Measurements from ENCODE around the gene LEFTY1. TPM values are rescaled to one million over a fixed set of nuclear protein-coding genes. Genes with fewer than 3 reads are reported as not detected.

The LEFTY1 gene, protein sequence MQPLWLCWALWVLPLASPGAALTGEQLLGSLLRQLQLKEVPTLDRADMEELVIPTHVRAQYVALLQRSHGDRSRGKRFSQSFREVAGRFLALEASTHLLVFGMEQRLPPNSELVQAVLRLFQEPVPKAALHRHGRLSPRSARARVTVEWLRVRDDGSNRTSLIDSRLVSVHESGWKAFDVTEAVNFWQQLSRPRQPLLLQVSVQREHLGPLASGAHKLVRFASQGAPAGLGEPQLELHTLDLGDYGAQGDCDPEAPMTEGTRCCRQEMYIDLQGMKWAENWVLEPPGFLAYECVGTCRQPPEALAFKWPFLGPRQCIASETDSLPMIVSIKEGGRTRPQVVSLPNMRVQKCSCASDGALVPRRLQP
- polyA plus RNA-seq, result 2.7 and 4.1 TPM in 2 replicates
- polyA minus RNA-seq, result 1.2 TPM in 2 replicates

DNA sequence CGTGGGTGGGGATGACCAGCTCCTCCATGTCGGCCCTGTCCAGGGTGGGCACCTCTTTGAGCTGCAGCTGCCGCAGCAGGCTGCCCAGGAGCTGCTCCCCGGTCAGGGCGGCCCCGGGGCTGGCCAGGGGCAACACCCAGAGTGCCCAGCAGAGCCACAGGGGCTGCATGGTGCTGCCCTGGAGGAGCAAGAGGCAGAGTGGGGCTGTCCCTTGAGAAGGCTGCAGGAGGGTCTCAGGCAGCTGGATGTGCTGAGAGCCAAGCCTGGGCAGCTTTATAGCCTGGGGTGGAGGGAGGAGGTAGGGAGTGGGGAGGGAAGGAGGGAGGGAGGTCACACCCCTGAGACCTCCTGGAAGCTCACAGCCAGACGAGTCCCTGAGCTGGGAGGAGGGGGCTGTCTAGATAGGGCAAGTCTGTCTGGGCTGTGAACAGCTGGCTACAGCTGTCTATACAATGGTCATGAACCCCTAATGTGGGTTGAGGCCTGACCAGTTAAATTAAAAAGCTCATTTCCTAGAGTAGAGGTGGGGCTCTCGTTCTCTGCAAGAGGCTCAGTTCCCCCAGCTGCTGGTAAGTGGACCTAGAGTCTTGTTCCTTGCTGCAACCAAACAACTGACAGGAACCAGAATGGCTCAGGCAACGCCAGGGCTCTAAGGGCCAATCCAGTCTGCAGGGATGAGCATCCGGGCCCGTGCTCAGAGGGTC lies at the start of gene LEFTY1:
LEFTY1 (minus strand) TSS at position 249 of the 704 bp plus-strand sequence; CDS start at position 169, 80 bp downstream.
- no peak within 1 kb of the TSS for H3K4me2 ChIP-seq (ENCODE audit: low read length)
- peaks cover under 1% of the 10 kb centered on the region for H3K27me3 ChIP-seq (ENCODE audit: insufficient read depth, low read depth, low read length)
- TF ChIP-seq TAF1 (IDR thresholded peaks at IDR 0.05; ENCODE audit: low read depth), result no peak
- TF ChIP-seq MXI1 (conservative IDR thresholded peaks at IDR 0.05; ENCODE audit: poor library complexity, severe bottlenecking), result no peak
- TF ChIP-seq RAD21 (conservative IDR thresholded peaks at IDR 0.05), result no peak
- no peak for TF ChIP-seq SMC3 (conservative IDR thresholded peaks at IDR 0.05; ENCODE audit: poor library complexity)
- TF ChIP-seq, protein P1, sequence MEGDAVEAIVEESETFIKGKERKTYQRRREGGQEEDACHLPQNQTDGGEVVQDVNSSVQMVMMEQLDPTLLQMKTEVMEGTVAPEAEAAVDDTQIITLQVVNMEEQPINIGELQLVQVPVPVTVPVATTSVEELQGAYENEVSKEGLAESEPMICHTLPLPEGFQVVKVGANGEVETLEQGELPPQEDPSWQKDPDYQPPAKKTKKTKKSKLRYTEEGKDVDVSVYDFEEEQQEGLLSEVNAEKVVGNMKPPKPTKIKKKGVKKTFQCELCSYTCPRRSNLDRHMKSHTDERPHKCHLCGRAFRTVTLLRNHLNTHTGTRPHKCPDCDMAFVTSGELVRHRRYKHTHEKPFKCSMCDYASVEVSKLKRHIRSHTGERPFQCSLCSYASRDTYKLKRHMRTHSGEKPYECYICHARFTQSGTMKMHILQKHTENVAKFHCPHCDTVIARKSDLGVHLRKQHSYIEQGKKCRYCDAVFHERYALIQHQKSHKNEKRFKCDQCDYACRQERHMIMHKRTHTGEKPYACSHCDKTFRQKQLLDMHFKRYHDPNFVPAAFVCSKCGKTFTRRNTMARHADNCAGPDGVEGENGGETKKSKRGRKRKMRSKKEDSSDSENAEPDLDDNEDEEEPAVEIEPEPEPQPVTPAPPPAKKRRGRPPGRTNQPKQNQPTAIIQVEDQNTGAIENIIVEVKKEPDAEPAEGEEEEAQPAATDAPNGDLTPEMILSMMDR (IDR thresholded peaks at IDR 0.05; ENCODE audit: poor library complexity, severe bottlenecking), result no peak
- TF ChIP-seq EP300 (conservative IDR thresholded peaks at IDR 0.05; ENCODE audit: poor library complexity, severe bottlenecking), result no peak
- TF ChIP-seq EZH2 (IDR thresholded peaks at IDR 0.05; ENCODE audit: borderline replicate concordance, insufficient read depth, low read length, poor library complexity, severe bottlenecking), result no peak
- TF ChIP-seq, protein P2, sequence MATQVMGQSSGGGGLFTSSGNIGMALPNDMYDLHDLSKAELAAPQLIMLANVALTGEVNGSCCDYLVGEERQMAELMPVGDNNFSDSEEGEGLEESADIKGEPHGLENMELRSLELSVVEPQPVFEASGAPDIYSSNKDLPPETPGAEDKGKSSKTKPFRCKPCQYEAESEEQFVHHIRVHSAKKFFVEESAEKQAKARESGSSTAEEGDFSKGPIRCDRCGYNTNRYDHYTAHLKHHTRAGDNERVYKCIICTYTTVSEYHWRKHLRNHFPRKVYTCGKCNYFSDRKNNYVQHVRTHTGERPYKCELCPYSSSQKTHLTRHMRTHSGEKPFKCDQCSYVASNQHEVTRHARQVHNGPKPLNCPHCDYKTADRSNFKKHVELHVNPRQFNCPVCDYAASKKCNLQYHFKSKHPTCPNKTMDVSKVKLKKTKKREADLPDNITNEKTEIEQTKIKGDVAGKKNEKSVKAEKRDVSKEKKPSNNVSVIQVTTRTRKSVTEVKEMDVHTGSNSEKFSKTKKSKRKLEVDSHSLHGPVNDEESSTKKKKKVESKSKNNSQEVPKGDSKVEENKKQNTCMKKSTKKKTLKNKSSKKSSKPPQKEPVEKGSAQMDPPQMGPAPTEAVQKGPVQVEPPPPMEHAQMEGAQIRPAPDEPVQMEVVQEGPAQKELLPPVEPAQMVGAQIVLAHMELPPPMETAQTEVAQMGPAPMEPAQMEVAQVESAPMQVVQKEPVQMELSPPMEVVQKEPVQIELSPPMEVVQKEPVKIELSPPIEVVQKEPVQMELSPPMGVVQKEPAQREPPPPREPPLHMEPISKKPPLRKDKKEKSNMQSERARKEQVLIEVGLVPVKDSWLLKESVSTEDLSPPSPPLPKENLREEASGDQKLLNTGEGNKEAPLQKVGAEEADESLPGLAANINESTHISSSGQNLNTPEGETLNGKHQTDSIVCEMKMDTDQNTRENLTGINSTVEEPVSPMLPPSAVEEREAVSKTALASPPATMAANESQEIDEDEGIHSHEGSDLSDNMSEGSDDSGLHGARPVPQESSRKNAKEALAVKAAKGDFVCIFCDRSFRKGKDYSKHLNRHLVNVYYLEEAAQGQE (IDR thresholded peaks at IDR 0.05; ENCODE audit: borderline replicate concordance), result no peak
- TF ChIP-seq POLR2AphosphoS5 (IDR thresholded peaks at IDR 0.05), result no peak
- H4K20me1 ChIP-seq (ENCODE audit: insufficient read depth), result no peaks in the 10 kb centered on the region
- H2AFZ ChIP-seq (ENCODE audit: low read depth, low read length), result no peak within 1 kb of the TSS
- no peaks in the 10 kb centered on the region for H3F3A ChIP-seq (ENCODE audit: insufficient read depth, low read length, poor library complexity, severe bottlenecking)
- no peaks in the 10 kb centered on the region for H3K9me3 ChIP-seq (ENCODE audit: low read length)
- no peaks in the 10 kb centered on the region for H3K9me2 ChIP-seq (ENCODE audit: insufficient read depth, low read length)
- no peaks in the 10 kb centered on the region for H3K36me3 ChIP-seq (ENCODE audit: insufficient read depth, low read length)
- H3K79me2 ChIP-seq (replicated peaks; ENCODE audit: insufficient read depth, low read length), result no peaks in the 10 kb centered on the region
- no peak within 1 kb of the TSS for H3K4me3 ChIP-seq (ENCODE audit: low read length)
- no peak within 1 kb of the TSS for H3K27ac ChIP-seq (ENCODE audit: low read length)
- H3K9ac ChIP-seq (ENCODE audit: low read length), result no peak within 1 kb of the TSS

DNA sequence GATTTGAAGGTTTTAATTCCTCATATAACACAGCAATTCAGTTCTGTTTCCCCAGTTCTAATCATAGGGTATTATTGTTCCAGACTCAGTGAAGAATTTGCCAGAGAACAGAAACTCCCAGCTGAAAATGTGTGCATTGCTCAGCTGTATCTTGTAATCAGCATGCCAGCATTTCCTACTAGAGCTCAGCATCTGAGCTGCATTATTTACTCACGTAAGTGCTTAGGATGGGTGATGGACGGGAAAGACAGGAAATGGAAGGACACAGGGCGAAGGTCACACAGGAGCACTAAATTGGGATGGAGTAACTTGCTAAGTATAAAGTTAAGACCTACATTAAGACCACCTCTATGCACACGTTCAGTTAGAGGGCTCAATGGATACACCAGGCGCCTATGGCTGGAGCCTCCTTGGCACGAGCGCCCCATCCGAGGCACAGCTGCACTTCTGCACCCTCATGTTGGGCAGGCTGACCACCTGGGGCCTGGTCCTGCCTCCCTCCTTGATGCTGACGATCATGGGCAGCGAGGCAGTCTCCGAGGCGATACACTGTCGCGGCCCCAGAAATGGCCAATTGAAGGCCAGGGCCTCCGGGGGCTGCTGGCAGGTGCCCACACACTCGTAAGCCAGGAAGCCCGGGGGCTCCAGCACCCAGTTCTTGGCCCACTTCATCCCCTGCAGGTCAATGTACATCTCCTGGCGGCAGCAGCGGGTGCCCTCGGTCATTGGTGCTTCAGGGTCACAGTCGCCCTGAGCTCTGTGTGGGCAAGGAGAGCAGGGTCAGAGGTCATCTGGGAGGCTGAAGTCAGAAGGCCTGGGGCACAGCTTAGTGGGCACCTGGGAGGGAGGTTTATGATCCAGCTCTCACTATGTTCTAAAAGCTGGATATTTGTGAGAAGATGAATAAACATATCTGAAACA lies 48.4 kb upstream of the LEFTY1 start:
- Histone ChIP-seq H3K9me2 (ENCODE audit: insufficient read depth, low read length) (no peaks in the 10 kb centered on the region), H3K4me2 (ENCODE audit: low read length) (no peak overlapping the region), H3K36me3 (ENCODE audit: insufficient read depth, low read length) (no peaks in the 10 kb centered on the region), H4K20me1 (ENCODE audit: insufficient read depth) (no peaks in the 10 kb centered on the region), H3K79me2 (replicated peaks; ENCODE audit: insufficient read depth, low read length) (no peaks in the 10 kb centered on the region), H3K27ac (ENCODE audit: low read length) (no peak overlapping the region), H3K9ac (ENCODE audit: low read length) (no peak overlapping the region), H3K4me3 (ENCODE audit: low read length) (no peak overlapping the region), H3K9me3 (ENCODE audit: low read length) (no peaks in the 10 kb centered on the region), H3F3A (ENCODE audit: insufficient read depth, low read length, poor library complexity, severe bottlenecking) (no peaks in the 10 kb centered on the region), H3K27me3 (ENCODE audit: insufficient read depth, low read depth, low read length) (no peaks in the 10 kb centered on the region), H2AFZ (ENCODE audit: low read depth, low read length) (no peak overlapping the region)
- TF ChIP-seq SMC3 (conservative IDR thresholded peaks at IDR 0.05; ENCODE audit: poor library complexity) (no peak), RAD21 (conservative IDR thresholded peaks at IDR 0.05) (no peak), EZH2 (IDR thresholded peaks at IDR 0.05; ENCODE audit: borderline replicate concordance, insufficient read depth, low read length, poor library complexity, severe bottlenecking) (no peak), EP300 (conservative IDR thresholded peaks at IDR 0.05; ENCODE audit: poor library complexity, severe bottlenecking) (no peak), MXI1 (conservative IDR thresholded peaks at IDR 0.05; ENCODE audit: poor library complexity, severe bottlenecking) (no peak), POLR2AphosphoS5 (IDR thresholded peaks at IDR 0.05) (no peak), TAF1 (IDR thresholded peaks at IDR 0.05; ENCODE audit: low read depth) (no peak)
- TF ChIP-seq, protein P2 (IDR thresholded peaks at IDR 0.05; ENCODE audit: borderline replicate concordance), result no peak
- TF ChIP-seq, protein P1 (IDR thresholded peaks at IDR 0.05; ENCODE audit: poor library complexity, severe bottlenecking), result no peak
